ENCODE results near the gene PRAF2.

The PRAF2 gene

DNA sequence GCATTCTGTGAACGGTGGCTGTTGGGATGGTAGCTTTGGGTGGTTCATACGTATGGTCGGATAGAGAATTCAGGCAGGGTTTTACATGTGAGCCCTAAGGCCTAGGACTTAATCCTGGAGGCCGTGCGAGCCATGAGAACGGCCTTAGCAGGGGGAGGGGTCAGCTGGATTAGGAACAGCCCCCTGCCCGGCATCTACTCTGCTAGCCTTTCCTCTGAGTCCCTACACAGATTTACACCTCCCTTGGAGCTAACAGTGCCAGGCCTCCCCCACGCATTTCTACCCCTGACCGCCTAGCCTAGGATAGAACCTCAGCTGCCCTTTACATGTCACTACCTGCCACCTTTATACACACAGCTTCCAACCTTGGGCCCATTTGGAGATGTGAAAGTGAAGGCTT lies 7.1 kb downstream of the PRAF2 start:
- no peak for ATAC-seq (ENCODE audit: insufficient read depth, low read depth)
- no peak for DNase-seq
- no peak overlapping the region for H3K4me3 ChIP-seq (ENCODE audit: low read depth in 1 of 2, low read length in 2 of 2)
- no peak overlapping the region for H2AFZ ChIP-seq (ENCODE audit: low read depth, low read length)
- H3K27ac ChIP-seq (ENCODE audit: low read length): no peak overlapping the region
- H3K4me2 ChIP-seq (ENCODE audit: insufficient read depth, low read length): no peak overlapping the region
- no peaks in the 10 kb centered on the region for H4K20me1 ChIP-seq (ENCODE audit: insufficient read depth, low read length)
- H3K79me2 ChIP-seq (ENCODE audit: insufficient read depth, low read length): 0 out of 2 replicates have a peak, but pooled peaks cover 2% of the 10 kb centered on the region
- H3K4me1 ChIP-seq (ENCODE audit: insufficient read depth, low read length): no peaks in the 10 kb centered on the region
- no peak overlapping the region for H3K9ac ChIP-seq (ENCODE audit: low read depth, low read length)
- no peaks in the 10 kb centered on the region for H3K9me3 ChIP-seq (ENCODE audit: insufficient read depth, low read length, severe bottlenecking)
- peaks cover 18% of the 10 kb centered on the region for H3K36me3 ChIP-seq (ENCODE audit: insufficient read depth, low read length)
- TF ChIP-seq, protein P1, sequence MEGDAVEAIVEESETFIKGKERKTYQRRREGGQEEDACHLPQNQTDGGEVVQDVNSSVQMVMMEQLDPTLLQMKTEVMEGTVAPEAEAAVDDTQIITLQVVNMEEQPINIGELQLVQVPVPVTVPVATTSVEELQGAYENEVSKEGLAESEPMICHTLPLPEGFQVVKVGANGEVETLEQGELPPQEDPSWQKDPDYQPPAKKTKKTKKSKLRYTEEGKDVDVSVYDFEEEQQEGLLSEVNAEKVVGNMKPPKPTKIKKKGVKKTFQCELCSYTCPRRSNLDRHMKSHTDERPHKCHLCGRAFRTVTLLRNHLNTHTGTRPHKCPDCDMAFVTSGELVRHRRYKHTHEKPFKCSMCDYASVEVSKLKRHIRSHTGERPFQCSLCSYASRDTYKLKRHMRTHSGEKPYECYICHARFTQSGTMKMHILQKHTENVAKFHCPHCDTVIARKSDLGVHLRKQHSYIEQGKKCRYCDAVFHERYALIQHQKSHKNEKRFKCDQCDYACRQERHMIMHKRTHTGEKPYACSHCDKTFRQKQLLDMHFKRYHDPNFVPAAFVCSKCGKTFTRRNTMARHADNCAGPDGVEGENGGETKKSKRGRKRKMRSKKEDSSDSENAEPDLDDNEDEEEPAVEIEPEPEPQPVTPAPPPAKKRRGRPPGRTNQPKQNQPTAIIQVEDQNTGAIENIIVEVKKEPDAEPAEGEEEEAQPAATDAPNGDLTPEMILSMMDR (IDR thresholded peaks at IDR 0.05; ENCODE audit: borderline replicate concordance, extremely low read depth, low read length, poor library complexity, severe bottlenecking): no peak
- no peak for TF ChIP-seq EZH2 (IDR thresholded peaks at IDR 0.05; ENCODE audit: borderline replicate concordance, low read depth, low read length, severe bottlenecking)
- H3K27me3 ChIP-seq (ENCODE audit: insufficient read depth, low read length, poor library complexity): no peaks in the 10 kb centered on the region

DNA sequence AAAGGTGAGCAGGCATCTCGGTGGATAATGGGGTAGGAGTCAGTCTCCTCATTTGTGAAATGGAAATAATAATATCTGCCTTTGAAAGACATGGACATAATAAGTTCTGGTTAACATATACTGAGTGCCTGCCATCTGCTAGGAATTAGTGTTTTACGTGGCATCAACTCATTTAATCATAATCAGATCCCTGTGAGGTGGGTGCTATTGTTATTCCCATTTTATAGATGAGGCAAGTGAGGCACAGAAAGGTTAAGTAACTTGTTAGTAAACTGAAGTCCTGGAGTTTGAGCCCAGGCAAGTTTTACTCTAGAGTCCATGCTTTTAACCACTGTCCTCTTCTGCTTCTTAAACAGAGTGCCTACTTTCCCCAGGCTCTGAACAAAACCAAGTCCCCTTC lies 7.5 kb downstream of the PRAF2 start:
- TF ChIP-seq, protein P1 (IDR thresholded peaks at IDR 0.05; ENCODE audit: borderline replicate concordance, extremely low read depth, low read length, poor library complexity, severe bottlenecking): no peak
- TF ChIP-seq EZH2 (IDR thresholded peaks at IDR 0.05; ENCODE audit: borderline replicate concordance, low read depth, low read length, severe bottlenecking): no peak
- no peak overlapping the region for H3K9ac ChIP-seq (ENCODE audit: low read depth, low read length)
- no peak overlapping the region for H3K4me3 ChIP-seq (ENCODE audit: low read depth in 1 of 2, low read length in 2 of 2)
- no peaks in the 10 kb centered on the region for H3K27me3 ChIP-seq (ENCODE audit: insufficient read depth, low read length, poor library complexity)
- H3K4me1 ChIP-seq (ENCODE audit: insufficient read depth, low read length): no peaks in the 10 kb centered on the region
- ATAC-seq (ENCODE audit: insufficient read depth, low read depth) (no peak), DNase-seq (no peak)
- H3K36me3 ChIP-seq (ENCODE audit: insufficient read depth, low read length): peaks cover 20% of the 10 kb centered on the region
- no peaks in the 10 kb centered on the region for H4K20me1 ChIP-seq (ENCODE audit: insufficient read depth, low read length)
- no peak overlapping the region for H2AFZ ChIP-seq (ENCODE audit: low read depth, low read length)
- H3K4me2 ChIP-seq (ENCODE audit: insufficient read depth, low read length): no peak overlapping the region
- H3K9me3 ChIP-seq (ENCODE audit: insufficient read depth, low read length, severe bottlenecking): no peaks in the 10 kb centered on the region
- H3K79me2 ChIP-seq (ENCODE audit: insufficient read depth, low read length): 0 out of 2 replicates have a peak, but pooled peaks cover 2% of the 10 kb centered on the region
- H3K27ac ChIP-seq (ENCODE audit: low read length): no peak overlapping the region

DNA sequence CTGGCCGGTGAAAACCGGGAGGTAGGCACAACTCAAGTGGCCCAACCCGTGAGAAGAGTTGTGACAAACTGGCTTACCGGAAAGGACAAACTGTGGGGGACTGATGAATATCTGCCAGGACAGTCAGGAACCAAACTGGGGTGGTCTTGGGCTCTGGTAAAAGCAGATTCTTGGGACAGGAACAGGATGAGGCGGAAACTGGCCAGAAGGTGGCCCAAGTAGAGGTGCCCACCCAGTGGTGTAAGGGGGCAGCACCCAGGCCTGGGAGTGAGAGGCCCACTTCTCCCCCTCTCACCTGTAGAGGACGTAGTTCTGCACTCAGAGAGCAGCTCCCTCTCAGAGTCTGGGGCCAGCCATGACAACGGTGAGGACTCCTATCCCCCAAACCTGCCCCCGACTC lies 9.1 kb downstream of the PRAF2 start:
- 0 out of 2 replicates have a peak, but pooled peaks cover 2% of the 10 kb centered on the region for H3K79me2 ChIP-seq (ENCODE audit: insufficient read depth, low read length)
- no peaks in the 10 kb centered on the region for H3K27me3 ChIP-seq (ENCODE audit: insufficient read depth, low read length, poor library complexity)
- H3K4me3 ChIP-seq (ENCODE audit: low read depth in 1 of 2, low read length in 2 of 2): no peak overlapping the region
- H3K4me2 ChIP-seq (ENCODE audit: insufficient read depth, low read length): no peak overlapping the region
- ATAC-seq (ENCODE audit: insufficient read depth, low read depth) (no peak), DNase-seq (no peak)
- no peaks in the 10 kb centered on the region; the same call in 1 of the 2 replicates for H4K20me1 ChIP-seq (ENCODE audit: insufficient read depth, low read length)
- no peaks in the 10 kb centered on the region for H3K9me3 ChIP-seq (ENCODE audit: insufficient read depth, low read length, severe bottlenecking)
- TF ChIP-seq, protein P1 (IDR thresholded peaks at IDR 0.05; ENCODE audit: borderline replicate concordance, extremely low read depth, low read length, poor library complexity, severe bottlenecking): no peak
- TF ChIP-seq EZH2 (IDR thresholded peaks at IDR 0.05; ENCODE audit: borderline replicate concordance, low read depth, low read length, severe bottlenecking): no peak
- peaks cover 27% of the 10 kb centered on the region for H3K36me3 ChIP-seq (ENCODE audit: insufficient read depth, low read length)
- no peak overlapping the region for H2AFZ ChIP-seq (ENCODE audit: low read depth, low read length)
- no peak overlapping the region for H3K27ac ChIP-seq (ENCODE audit: low read length)
- no peaks in the 10 kb centered on the region for H3K4me1 ChIP-seq (ENCODE audit: insufficient read depth, low read length)
- H3K9ac ChIP-seq (ENCODE audit: low read depth, low read length): no peak overlapping the region

DNA sequence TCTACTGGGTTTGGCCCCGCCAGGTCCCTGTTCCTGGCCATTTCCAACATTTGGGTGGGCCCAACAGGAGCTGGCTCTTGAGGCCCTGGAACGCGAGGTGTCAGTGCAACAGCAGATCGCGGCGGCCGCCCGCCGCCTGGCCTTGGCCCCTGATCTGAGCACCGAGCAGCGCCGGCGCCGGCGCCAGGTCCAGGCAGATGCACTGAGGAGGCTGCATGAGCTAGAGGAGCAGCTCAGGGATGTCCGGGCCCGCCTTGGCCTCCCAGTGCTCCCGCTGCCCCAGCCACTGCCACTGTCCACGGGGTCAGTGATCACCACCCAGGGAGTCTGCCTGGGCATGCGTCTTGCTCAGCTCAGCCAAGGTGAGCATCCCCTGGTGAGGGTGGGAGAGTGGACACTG lies 9.5 kb downstream of the PRAF2 start:
- Histone ChIP-seq H3K4me3 (ENCODE audit: low read depth in 1 of 2, low read length in 2 of 2) (no peak overlapping the region), H3K9me3 (ENCODE audit: insufficient read depth, low read length, severe bottlenecking) (no peaks in the 10 kb centered on the region), H4K20me1 (ENCODE audit: insufficient read depth, low read length) (no peaks in the 10 kb centered on the region; the same call in 1 of the 2 replicates), H3K27ac (ENCODE audit: low read length) (no peak overlapping the region), H3K9ac (ENCODE audit: low read depth, low read length) (no peak overlapping the region), H2AFZ (ENCODE audit: low read depth, low read length) (no peak overlapping the region), H3K36me3 (ENCODE audit: insufficient read depth, low read length) (peaks cover 27% of the 10 kb centered on the region), H3K4me1 (ENCODE audit: insufficient read depth, low read length) (no peaks in the 10 kb centered on the region), H3K27me3 (ENCODE audit: insufficient read depth, low read length, poor library complexity) (no peaks in the 10 kb centered on the region), H3K4me2 (ENCODE audit: insufficient read depth, low read length) (no peak overlapping the region), H3K79me2 (ENCODE audit: insufficient read depth, low read length) (0 out of 2 replicates have a peak, but pooled peaks cover 2% of the 10 kb centered on the region)
- DNase-seq: no peak
- no peak for ATAC-seq (ENCODE audit: insufficient read depth, low read depth)
- TF ChIP-seq, protein P1 (IDR thresholded peaks at IDR 0.05; ENCODE audit: borderline replicate concordance, extremely low read depth, low read length, poor library complexity, severe bottlenecking): no peak
- TF ChIP-seq EZH2 (IDR thresholded peaks at IDR 0.05; ENCODE audit: borderline replicate concordance, low read depth, low read length, severe bottlenecking): no peak
